Measurements from ENCODE around the gene SMAD9.
"Not testable (repeated sequence)": the region's sequence is repeated elsewhere in the genome, so short reads cannot be mapped to it uniquely, and the experiment has no call there.

The SMAD9 gene

GRCh38 chr13:36910545-36910944 lies 9.5 kb downstream of the SMAD9 start:
- no peak for DNase-seq

GRCh38 chr13:36907821-36908220 lies 12.2 kb downstream of the SMAD9 start:
- DNase-seq: no peak

GRCh38 chr13:36907266-36907665 lies 12.8 kb downstream of the SMAD9 start:
- no peak for DNase-seq

- DNase-seq: no peak
Observed at GRCh38 chr13:36905944-36906343, 14.1 kb downstream of the SMAD9 start.

GRCh38 chr13:36903925-36904595 lies 16.0 kb downstream of the SMAD9 start:
- no peak for DNase-seq

GRCh38 chr13:36897054-36897616 lies 22.9 kb downstream of the SMAD9 start:
- DNase-seq: no peak

GRCh38 chr13:36891752-36892151 lies 28.3 kb downstream of the SMAD9 start:
- DNase-seq: no peak

- no peak for DNase-seq
Observed at GRCh38 chr13:36888645-36889044, 31.4 kb downstream of the SMAD9 start.

GRCh38 chr13:36887758-36888521 lies 32.1 kb downstream of the SMAD9 start:
- DNase-seq: no peak

GRCh38 chr13:36885901-36886300 lies 34.1 kb downstream of the SMAD9 start:
- no peak for DNase-seq

GRCh38 chr13:36884235-36884634 lies 35.8 kb downstream of the SMAD9 start:
- DNase-seq: no peak

GRCh38 chr13:36883824-36884223 lies 36.2 kb downstream of the SMAD9 start:
- DNase-seq: no peak

GRCh38 chr13:36883392-36883791 lies 36.6 kb downstream of the SMAD9 start:
- DNase-seq: not testable (repeated sequence)

GRCh38 chr13:36882829-36883390 lies 37.1 kb downstream of the SMAD9 start:
- no peak for DNase-seq

GRCh38 chr13:36880961-36881360 lies 39.1 kb downstream of the SMAD9 start:
- DNase-seq: no peak

GRCh38 chr13:36879218-36879938 lies 40.7 kb downstream of the SMAD9 start:
- DNase-seq: no peak

GRCh38 chr13:36875961-36876360 lies 44.1 kb downstream of the SMAD9 start:
- no peak for DNase-seq

- DNase-seq: no peak
Observed at GRCh38 chr13:36875431-36875830, 44.6 kb downstream of the SMAD9 start.

GRCh38 chr13:36872621-36873020 lies 47.4 kb downstream of the SMAD9 start:
- no peak for DNase-seq

- no peak for DNase-seq
Observed at GRCh38 chr13:36870050-36870692, 49.9 kb downstream of the SMAD9 start.

- DNase-seq: no peak
Observed at GRCh38 chr13:36866232-36866631, 53.8 kb downstream of the SMAD9 start.

- DNase-seq: no peak
Observed at GRCh38 chr13:36865265-36865664, 54.8 kb downstream of the SMAD9 start.

- DNase-seq: no peak
Observed at GRCh38 chr13:36862722-36863121, 57.3 kb downstream of the SMAD9 start.
